ENCODE results near the gene ZNF529. TPM values are rescaled to one million over a fixed set of nuclear protein-coding genes. Genes with fewer than 3 reads are reported as not detected.

The ZNF529 gene
- total RNA-seq, 1 experiment from 2014 or later: 16.9 TPM

DNA sequence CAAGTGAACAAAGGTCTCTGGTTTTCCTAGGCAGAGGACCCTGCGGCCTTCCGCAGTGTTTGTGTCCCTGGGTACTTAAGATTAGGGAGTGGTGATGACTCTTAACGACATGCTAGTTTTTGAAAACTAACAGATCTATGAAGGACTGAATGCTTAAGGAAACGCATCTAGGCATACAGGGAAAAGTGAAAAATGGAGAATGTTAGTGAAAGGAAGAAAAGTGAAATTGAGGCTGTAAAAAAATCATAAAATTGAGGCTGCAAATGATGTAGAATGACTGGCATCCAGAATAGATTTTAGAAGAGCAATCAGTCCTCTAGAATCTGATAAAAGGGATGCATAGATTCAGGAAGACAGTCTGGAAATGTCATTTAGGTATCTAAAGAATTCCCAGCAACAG lies 48.5 kb downstream of the ZNF529 start:
- DNase-seq: no peak
- no peak overlapping the region for H2BK20ac ChIP-seq (ENCODE audit: low read depth, low read length, poor library complexity, severe bottlenecking)
- H3K9ac ChIP-seq (ENCODE audit: extremely low read depth, insufficient read length, low read length): no peak overlapping the region
- Mint-ChIP-seq H3K27ac (no peak overlapping the region; a peak in 1 of 7 replicates), H3K4me1 (peaks cover 14% of the 10 kb centered on the region in 2 experiments), H3K9me3 (peaks cover 32 to 66% of the 10 kb centered on the region in 2 experiments), H3K27me3 (ENCODE audit: low read depth) (no peaks in the 10 kb centered on the region), H3K4me3 (peak overlapping the region in 1 of 2 experiments; percentile 17; a peak in 1 of 5 replicates), H3K36me3 (ENCODE audit: insufficient read depth in 1 of 3, low read depth in 3 of 3) (peaks cover 55 to 72% (median 62%) of the 10 kb centered on the region in 3 experiments)
- no peak overlapping the region for H3T11ph ChIP-seq (ENCODE audit: low read length)
- no peaks in the 10 kb centered on the region for H3K27me3 ChIP-seq (ENCODE audit: insufficient read depth, low read length)
- no peak overlapping the region for H4K8ac ChIP-seq (replicated peaks; ENCODE audit: insufficient read length, low read depth, low read length)
- no peak overlapping the region for H2BK15ac ChIP-seq (ENCODE audit: low read depth, low read length)
- H2BK5ac ChIP-seq (ENCODE audit: insufficient read length, low read length): no peak overlapping the region
- H4K20me1 ChIP-seq (ENCODE audit: control insufficient read depth, insufficient read depth, insufficient read length): no peaks in the 10 kb centered on the region
- no peak overlapping the region for H3K4ac ChIP-seq (ENCODE audit: low read depth, low read length)
- 0 out of 2 replicates have a peak, but pooled peaks cover 3% of the 10 kb centered on the region for H3K4me1 ChIP-seq (ENCODE audit: insufficient read depth, low read length)
- no peak overlapping the region for H3K18ac ChIP-seq (ENCODE audit: insufficient read length, low read depth, low read length)
- TF ChIP-seq, protein P1, sequence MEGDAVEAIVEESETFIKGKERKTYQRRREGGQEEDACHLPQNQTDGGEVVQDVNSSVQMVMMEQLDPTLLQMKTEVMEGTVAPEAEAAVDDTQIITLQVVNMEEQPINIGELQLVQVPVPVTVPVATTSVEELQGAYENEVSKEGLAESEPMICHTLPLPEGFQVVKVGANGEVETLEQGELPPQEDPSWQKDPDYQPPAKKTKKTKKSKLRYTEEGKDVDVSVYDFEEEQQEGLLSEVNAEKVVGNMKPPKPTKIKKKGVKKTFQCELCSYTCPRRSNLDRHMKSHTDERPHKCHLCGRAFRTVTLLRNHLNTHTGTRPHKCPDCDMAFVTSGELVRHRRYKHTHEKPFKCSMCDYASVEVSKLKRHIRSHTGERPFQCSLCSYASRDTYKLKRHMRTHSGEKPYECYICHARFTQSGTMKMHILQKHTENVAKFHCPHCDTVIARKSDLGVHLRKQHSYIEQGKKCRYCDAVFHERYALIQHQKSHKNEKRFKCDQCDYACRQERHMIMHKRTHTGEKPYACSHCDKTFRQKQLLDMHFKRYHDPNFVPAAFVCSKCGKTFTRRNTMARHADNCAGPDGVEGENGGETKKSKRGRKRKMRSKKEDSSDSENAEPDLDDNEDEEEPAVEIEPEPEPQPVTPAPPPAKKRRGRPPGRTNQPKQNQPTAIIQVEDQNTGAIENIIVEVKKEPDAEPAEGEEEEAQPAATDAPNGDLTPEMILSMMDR (conservative IDR thresholded peaks at IDR 0.05): no peak
- H2BK120ac ChIP-seq (ENCODE audit: low read depth, low read length, poor library complexity, severe bottlenecking): no peak overlapping the region
- H3K4me2 ChIP-seq (ENCODE audit: insufficient read depth, insufficient read length, low read length): no peak overlapping the region
- WGBS (ENCODE audit: extremely low coverage, insufficient read length, low lambda C conversion rate): no CpG with 5 or more reads among the region's 4 CpGs
- H2BK12ac ChIP-seq (ENCODE audit: insufficient read length, low read depth, low read length): no peak overlapping the region
- peaks cover 10% of the 10 kb centered on the region for H3K79me2 ChIP-seq (ENCODE audit: insufficient read depth, low read length)
- H2AFZ ChIP-seq (ENCODE audit: low read length): no peak overlapping the region
- no peak overlapping the region for H4K5ac ChIP-seq (ENCODE audit: insufficient read length, low read depth, low read length)
- H3K79me1 ChIP-seq (ENCODE audit: insufficient read depth, low read depth, low read length, poor library complexity, severe bottlenecking): no peaks in the 10 kb centered on the region
- no peak overlapping the region for H3K27ac ChIP-seq (ENCODE audit: insufficient read length, low read depth, low read length)
- H3K14ac ChIP-seq (ENCODE audit: insufficient read depth, low read length): no peak overlapping the region
- no peak overlapping the region for H3K56ac ChIP-seq (ENCODE audit: insufficient read length, low read depth, low read length)
- no peak overlapping the region for H2AK5ac ChIP-seq (ENCODE audit: insufficient read length, low read length)
- no peak overlapping the region for H4K91ac ChIP-seq (ENCODE audit: insufficient read length, low read depth, low read length)
- H3K23me2 ChIP-seq (ENCODE audit: insufficient read length, low read depth, low read length, poor library complexity, severe bottlenecking): peaks cover 7% of the 10 kb centered on the region
- H3K9me3 ChIP-seq (ENCODE audit: control insufficient read depth, low read depth, low read length): peaks cover 5% of the 10 kb centered on the region
- no peak overlapping the region for H3K23ac ChIP-seq (ENCODE audit: insufficient read length, low read depth, low read length)

Measured in H9 (cell line).